Measurements from ENCODE around the gene CCDC187. TPM values are rescaled to one million over a fixed set of nuclear protein-coding genes. Genes with fewer than 3 reads are reported as not detected.

The CCDC187 gene
- total RNA-seq, 2 donors from 2014 or later: 0.04 to 0.09 TPM

- Mint-ChIP-seq H3K36me3 (ENCODE audit: low read depth) (no peaks in the 10 kb centered on the region), H3K4me1 (peaks cover 6% of the 10 kb centered on the region), H3K9me3 (no peaks in the 10 kb centered on the region), H3K27me3 (ENCODE audit: insufficient read depth) (no peaks in the 10 kb centered on the region), H3K27ac (no peak overlapping the region), H3K4me3 (no peak overlapping the region)
- no peaks in the 10 kb centered on the region for H3K36me3 ChIP-seq (ENCODE audit: control insufficient read depth, insufficient read depth, low read length)
- WGBS, 2 experiments (ENCODE audit: insufficient coverage in 1 of 2, insufficient read length in 1 of 2): 86 to 94% methylated on average over 13 to 24 of the region's 24 CpGs
- H3K27me3 ChIP-seq (ENCODE audit: control insufficient read depth, insufficient read depth, low read length, poor library complexity, severe bottlenecking): no peaks in the 10 kb centered on the region
- H3K9me3 ChIP-seq (ENCODE audit: control insufficient read depth, low read length): no peaks in the 10 kb centered on the region
- no peak overlapping the region for H3K9ac ChIP-seq (ENCODE audit: extremely low read depth, low read length, poor library complexity, severe bottlenecking)
- H3K4me1 ChIP-seq (ENCODE audit: control insufficient read depth, insufficient read depth, low read length): peaks cover 17% of the 10 kb centered on the region
- peak; percentile 50 for TF ChIP-seq CTCF (conservative IDR thresholded peaks at IDR 0.05)
- no peak overlapping the region for H3K4me3 ChIP-seq (ENCODE audit: low read length)
- DNase-seq: peak; percentile 74
- H3K27ac ChIP-seq (ENCODE audit: low read depth, low read length): no peak overlapping the region
These were observed 20.8 kb upstream of the CCDC187 start for GRCh38 chr9:136324501-136325300.

- H3K36me3 Mint-ChIP-seq (ENCODE audit: low read depth): no peaks in the 10 kb centered on the region
- H3K4me1 Mint-ChIP-seq: peaks cover 2% of the 10 kb centered on the region
- H3K4me3 ChIP-seq (ENCODE audit: low read length): no peak overlapping the region
- H3K36me3 ChIP-seq (ENCODE audit: control insufficient read depth, insufficient read depth, low read length): no peaks in the 10 kb centered on the region
- TF ChIP-seq CTCF (conservative IDR thresholded peaks at IDR 0.05): no peak
- no peak for DNase-seq
- H3K4me3 Mint-ChIP-seq: no peak overlapping the region
- H3K4me1 ChIP-seq (ENCODE audit: control insufficient read depth, insufficient read depth, low read length): peaks cover 11% of the 10 kb centered on the region
- H3K27me3 ChIP-seq (ENCODE audit: control insufficient read depth, insufficient read depth, low read length, poor library complexity, severe bottlenecking): no peaks in the 10 kb centered on the region
- WGBS, 2 experiments (ENCODE audit: insufficient coverage in 1 of 2, insufficient read length in 1 of 2): 85 to 91% methylated on average over 15 to 17 of the region's 17 CpGs
- H3K27ac Mint-ChIP-seq: no peak overlapping the region
- H3K9me3 ChIP-seq (ENCODE audit: control insufficient read depth, low read length): no peaks in the 10 kb centered on the region
- H3K9me3 Mint-ChIP-seq: no peaks in the 10 kb centered on the region
- H3K9ac ChIP-seq (ENCODE audit: extremely low read depth, low read length, poor library complexity, severe bottlenecking): no peak overlapping the region
- H3K27ac ChIP-seq (ENCODE audit: low read depth, low read length): no peak overlapping the region
- no peaks in the 10 kb centered on the region for H3K27me3 Mint-ChIP-seq (ENCODE audit: insufficient read depth)
These were observed 19.5 kb upstream of the CCDC187 start for GRCh38 chr9:136323371-136323789.

- Histone ChIP-seq H3K9ac (ENCODE audit: extremely low read depth, low read length, poor library complexity, severe bottlenecking) (no peak overlapping the region), H3K27ac (ENCODE audit: low read depth, low read length) (no peak overlapping the region), H3K27me3 (ENCODE audit: control insufficient read depth, insufficient read depth, low read length, poor library complexity, severe bottlenecking) (no peaks in the 10 kb centered on the region), H3K4me3 (ENCODE audit: low read length) (no peak overlapping the region), H3K4me1 (ENCODE audit: control insufficient read depth, insufficient read depth, low read length) (peaks cover 11% of the 10 kb centered on the region), H3K36me3 (ENCODE audit: control insufficient read depth, insufficient read depth, low read length) (no peaks in the 10 kb centered on the region), H3K9me3 (ENCODE audit: control insufficient read depth, low read length) (no peaks in the 10 kb centered on the region)
- no peak for TF ChIP-seq CTCF (conservative IDR thresholded peaks at IDR 0.05)
- 86 to 89% methylated on average over 20 to 23 of the region's 23 CpGs for WGBS, 2 experiments (ENCODE audit: insufficient coverage in 1 of 2, insufficient read length in 1 of 2)
- Mint-ChIP-seq H3K27ac (no peak overlapping the region), H3K27me3 (ENCODE audit: insufficient read depth) (no peaks in the 10 kb centered on the region), H3K4me3 (no peak overlapping the region), H3K4me1 (peaks cover 2% of the 10 kb centered on the region), H3K36me3 (ENCODE audit: low read depth) (no peaks in the 10 kb centered on the region), H3K9me3 (no peaks in the 10 kb centered on the region)
- no peak for DNase-seq
These were observed 18.9 kb upstream of the CCDC187 start for GRCh38 chr9:136322756-136323330.

Data from endodermal cell (in vitro differentiated cells).